Measurements from ENCODE around the gene CRYGN.

- TF ChIP-seq CTCF (IDR thresholded peaks at IDR 0.05) (no peak), POLR2A (IDR thresholded peaks at IDR 0.05) (no peak)
Observed at GRCh38 chr7:151388430-151388829, 51.5 kb downstream of the CRYGN start.

Measured in esophagus squamous epithelium (tissue), 4 donors.